Left lung (tissue), 10 donors: ENCODE results near the gene TEAD1. TPM values are rescaled to one million over a fixed set of nuclear protein-coding genes. Genes with fewer than 3 reads are reported as not detected.

Source experiments
- ATAC-seq: fragments of 200-7000 bp; cut with Tn5 transposase; one replicate; pipeline ENCODE4 v1.9.1; 2020; ENCODE audit warnings: moderate library complexity
- DNase-seq, 4 donors: peaks; one replicate each; pipeline ENCODE4 v3.0.0-alpha.2; 2013 to 2020
- H3K27ac ChIP-seq, 2 donors: fragments of 200-600 bp; sonication (generic) in 1 of 2; one replicate each; pipeline versions ENCODE4 v1.5.0 to v1.8.0; 2020 to 2021
- H3K27me3 ChIP-seq, 2 donors: fragments of 200-600 bp; sonication (generic) in 1 of 2; one replicate each; pipeline versions ENCODE4 v1.5.0 to v1.8.0; 2020 to 2021
- H3K36me3 ChIP-seq, 2 donors: fragments of 200-600 bp; sonication (generic) in 1 of 2; one replicate each; pipeline versions ENCODE4 v1.5.0 to v1.8.0; 2020 to 2021
- H3K4me1 ChIP-seq, 2 donors: fragments of 200-600 bp; one replicate each; pipeline ENCODE4 v1.8.0; 2021
- H3K4me3 ChIP-seq, 2 donors: fragments of 200-600 bp; sonication (generic) in 1 of 2; one replicate each; pipeline versions ENCODE4 v1.5.0 to v1.8.0; 2020 to 2021; ENCODE audit warnings: mild to moderate bottlenecking in 1 of 2
- H3K9me3 ChIP-seq, 2 donors: fragments of 200-600 bp; sonication (generic) in 1 of 2; one replicate each; pipeline versions ENCODE4 v1.5.0 to v1.8.0; 2020 to 2021
- intact Hi-C, 2 donors: fragments of 100-400 bp; cut with DNase I; formaldehyde crosslinking; loops; one replicate each; pipeline versions ENCODE4 v1.11.2 to v1.14.2; 2022
- polyA plus RNA-seq, 6 donors: library from polyadenylated mRNA; unstranded; fragments of 120-200 nt; gene quantifications; one replicate each; pipeline ENCODE4 v1.2.1, GENCODE V29; 2013; ENCODE audit not compliant: insufficient read length in 6 of 6
- total RNA-seq, 2 donors: library from RNA; stranded (reverse); fragmentation: NEBNext Ultra II Directional; extraction: Animal tissue kit (Norgen Biotek cat#: 25700); gene quantifications; one replicate each; pipeline ENCODE4 v1.2.1, GENCODE V29; 2021
- TF ChIP-seq, protein P1 (sequence below), 2 donors: fragments of 200-600 bp; sonication (generic) in 1 of 2; IDR thresholded peaks; one replicate each; pipeline versions ENCODE4 v1.5.0 to v1.8.0; 2021; ENCODE audit warnings: antibody characterized with exemption in 2 of 2
- donor health status: DM: no; HTN: yes; CAD: no.
- donor health status: DM: no; HTN: no; CAD: no.

Gene TEAD1
- total and polyA plus RNA-seq, 8 donors: 58.1 to 106 (median 86.9) TPM

- no peak for ATAC-seq
- no peak overlapping the region for H3K4me3 ChIP-seq
- no peaks in the 10 kb centered on the region for H3K4me1 ChIP-seq
- DNase-seq: no peak
- H3K9me3 ChIP-seq: no peaks in the 10 kb centered on the region
- intact Hi-C loops: no loop called here
- TF ChIP-seq, protein P1, sequence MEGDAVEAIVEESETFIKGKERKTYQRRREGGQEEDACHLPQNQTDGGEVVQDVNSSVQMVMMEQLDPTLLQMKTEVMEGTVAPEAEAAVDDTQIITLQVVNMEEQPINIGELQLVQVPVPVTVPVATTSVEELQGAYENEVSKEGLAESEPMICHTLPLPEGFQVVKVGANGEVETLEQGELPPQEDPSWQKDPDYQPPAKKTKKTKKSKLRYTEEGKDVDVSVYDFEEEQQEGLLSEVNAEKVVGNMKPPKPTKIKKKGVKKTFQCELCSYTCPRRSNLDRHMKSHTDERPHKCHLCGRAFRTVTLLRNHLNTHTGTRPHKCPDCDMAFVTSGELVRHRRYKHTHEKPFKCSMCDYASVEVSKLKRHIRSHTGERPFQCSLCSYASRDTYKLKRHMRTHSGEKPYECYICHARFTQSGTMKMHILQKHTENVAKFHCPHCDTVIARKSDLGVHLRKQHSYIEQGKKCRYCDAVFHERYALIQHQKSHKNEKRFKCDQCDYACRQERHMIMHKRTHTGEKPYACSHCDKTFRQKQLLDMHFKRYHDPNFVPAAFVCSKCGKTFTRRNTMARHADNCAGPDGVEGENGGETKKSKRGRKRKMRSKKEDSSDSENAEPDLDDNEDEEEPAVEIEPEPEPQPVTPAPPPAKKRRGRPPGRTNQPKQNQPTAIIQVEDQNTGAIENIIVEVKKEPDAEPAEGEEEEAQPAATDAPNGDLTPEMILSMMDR (IDR thresholded peaks at IDR 0.05): no peak
- no peaks in the 10 kb centered on the region for H3K27me3 ChIP-seq
- H3K36me3 ChIP-seq: peaks cover 0 to 9% of the 10 kb centered on the region in 2 donors
- H3K27ac ChIP-seq: no peak overlapping the region
Observed at GRCh38 chr11:12882670-12883069, 208.4 kb downstream of the TEAD1 start.

DNA sequence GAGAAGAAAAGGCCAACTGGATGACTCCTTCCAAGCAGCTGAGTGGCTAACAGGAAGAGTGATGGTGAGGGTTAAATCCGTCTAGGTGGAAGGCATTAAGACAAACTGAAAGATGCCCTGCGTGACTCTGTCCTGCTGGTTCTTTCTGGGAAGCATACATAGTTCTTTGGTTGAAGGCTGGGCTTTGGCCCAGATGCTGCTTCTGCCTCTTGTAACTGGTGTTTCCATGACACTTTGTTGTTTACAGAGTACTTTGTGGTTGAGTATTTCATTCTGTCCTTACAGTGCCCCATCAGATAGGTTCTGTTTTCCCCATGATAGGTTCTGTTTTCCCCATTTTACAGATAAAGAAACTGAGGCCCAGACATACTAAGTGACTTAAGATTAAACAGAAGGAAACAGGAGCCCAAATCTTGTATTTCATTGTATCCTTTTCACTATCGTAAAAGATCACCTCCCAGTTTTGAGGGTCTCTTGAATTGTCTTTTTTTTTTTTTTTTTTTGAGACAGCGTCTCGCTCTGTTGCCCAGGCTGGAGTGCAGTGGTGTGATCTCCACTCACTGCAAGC, 210.6 kb downstream of the TEAD1 start:
- H3K9me3 ChIP-seq: no peaks in the 10 kb centered on the region
- peaks cover 3 to 10% of the 10 kb centered on the region in 2 donors for H3K4me1 ChIP-seq
- TF ChIP-seq, protein P1 (IDR thresholded peaks at IDR 0.05): no peak
- H3K4me3 ChIP-seq: no peak overlapping the region
- ATAC-seq (no peak), DNase-seq (no peak)
- H3K36me3 ChIP-seq: peaks cover 0 to 9% of the 10 kb centered on the region in 2 donors
- intact Hi-C loops: no loop called here
- no peaks in the 10 kb centered on the region for H3K27me3 ChIP-seq
- H3K27ac ChIP-seq: no peak overlapping the region

GRCh38 chr11:12885717-12886239, 211.6 kb downstream of the TEAD1 start:
- H3K9me3 ChIP-seq: no peaks in the 10 kb centered on the region
- no peak overlapping the region for H3K27ac ChIP-seq
- intact Hi-C loops: no loop called here
- no peaks in the 10 kb centered on the region for H3K27me3 ChIP-seq
- ATAC-seq (no peak), DNase-seq (no peak)
- H3K4me1 ChIP-seq: peaks cover 3 to 10% of the 10 kb centered on the region in 2 donors
- peaks cover 0 to 9% of the 10 kb centered on the region in 2 donors for H3K36me3 ChIP-seq
- TF ChIP-seq, protein P1 (IDR thresholded peaks at IDR 0.05): no peak
- H3K4me3 ChIP-seq: no peak overlapping the region

- intact Hi-C loops: no loop called here
- Histone ChIP-seq H3K36me3 (peaks cover 0 to 9% of the 10 kb centered on the region in 2 donors), H3K27me3 (no peaks in the 10 kb centered on the region), H3K4me1 (peaks cover 3 to 10% of the 10 kb centered on the region in 2 donors), H3K4me3 (no peak overlapping the region), H3K27ac (no peak overlapping the region), H3K9me3 (no peaks in the 10 kb centered on the region)
- TF ChIP-seq, protein P1 (IDR thresholded peaks at IDR 0.05): no peak
- no peak for DNase-seq
- ATAC-seq: no peak
Observed at GRCh38 chr11:12886508-12886907, 212.3 kb downstream of the TEAD1 start.

DNA sequence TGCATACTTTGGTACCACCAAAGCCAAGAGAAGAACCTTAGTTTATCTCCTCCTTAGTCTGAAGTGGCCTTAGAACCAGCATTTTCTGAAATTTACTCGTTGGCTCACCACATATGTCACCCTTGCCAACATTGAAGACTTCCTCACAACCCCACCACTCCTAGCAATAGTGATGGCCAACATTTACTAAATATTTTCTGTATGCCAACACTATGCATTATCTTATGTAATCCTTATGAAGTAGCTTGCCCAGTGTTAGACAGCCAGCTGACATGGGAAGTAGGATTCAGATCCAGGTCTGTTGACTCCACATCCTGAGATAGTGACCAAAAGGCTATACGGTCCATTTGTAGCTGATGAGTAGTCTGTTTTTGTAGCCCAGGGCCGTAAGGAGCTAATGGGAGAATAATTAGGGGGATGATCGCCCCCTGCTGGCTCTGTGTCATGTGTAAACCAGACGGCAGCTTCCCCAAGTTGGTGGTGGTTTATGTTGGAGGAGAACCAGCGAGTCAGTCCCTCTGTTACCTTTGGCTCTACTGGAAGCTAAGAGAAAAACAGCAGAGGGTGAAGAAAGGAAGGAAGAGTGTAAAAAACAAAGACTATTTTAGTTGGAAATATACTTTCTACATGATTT, 214.4 kb downstream of the TEAD1 start:
- intact Hi-C loops: no loop called here
- Histone ChIP-seq H3K4me3 (no peak overlapping the region), H3K4me1 (peaks cover 3 to 10% of the 10 kb centered on the region in 2 donors), H3K27me3 (no peaks in the 10 kb centered on the region), H3K36me3 (no peaks in the 10 kb centered on the region), H3K9me3 (no peaks in the 10 kb centered on the region), H3K27ac (peak overlapping the region; percentile 34 to 39)
- peak; percentile 90 for ATAC-seq
- DNase-seq: peak in 3 of 4 donors; percentile 72 to 85 (median 73)
- TF ChIP-seq, protein P1 (IDR thresholded peaks at IDR 0.05): peak; percentile 71 to 75
